ENCODE measurements around the gene ARL6IP6.
"Not testable (repeated sequence)": the region's sequence is repeated elsewhere in the genome, so short reads cannot be mapped to it uniquely, and the experiment has no call there.

The ARL6IP6 gene

GRCh38 chr2:152743002-152743401 is 24.6 kb downstream of the ARL6IP6 start:
- no peak overlapping the region for H3K9ac ChIP-seq (ENCODE audit: low read depth in 1 of 2, low read length in 2 of 2)
- H3K36me3 ChIP-seq (ENCODE audit: control insufficient read depth in 2 of 2, insufficient read depth in 2 of 2, low read length in 2 of 2): peaks cover 11 to 12% of the 10 kb centered on the region in 2 donors

GRCh38 chr2:152747751-152748150 is 29.3 kb downstream of the ARL6IP6 start:
- H3K9me3 ChIP-seq (ENCODE audit: control insufficient read depth in 2 of 2, low read length in 2 of 2); H3K27ac ChIP-seq (ENCODE audit: low read depth in 2 of 2, low read length in 2 of 2); H3K9ac ChIP-seq (ENCODE audit: low read depth in 1 of 2, low read length in 2 of 2); H3K4me3 ChIP-seq (ENCODE audit: low read length in 2 of 2); H3K27me3 ChIP-seq (ENCODE audit: control insufficient read depth in 2 of 2, insufficient read depth in 2 of 2, low read length in 2 of 2); H3K4me1 ChIP-seq (ENCODE audit: control insufficient read depth in 2 of 2, insufficient read depth in 2 of 2, low read length in 2 of 2): not testable (repeated sequence)
- peaks cover 8 to 10% of the 10 kb centered on the region in 2 donors for H3K36me3 ChIP-seq (ENCODE audit: control insufficient read depth in 2 of 2, insufficient read depth in 2 of 2, low read length in 2 of 2)

More at GRCh38 chr2:152743002-152743401, 24.6 kb downstream of the ARL6IP6 start:
- H3K4me1 ChIP-seq (ENCODE audit: control insufficient read depth in 2 of 2, insufficient read depth in 2 of 2, low read length in 2 of 2): no peaks in the 10 kb centered on the region
- no peak overlapping the region for H3K4me3 ChIP-seq (ENCODE audit: low read length in 2 of 2)
- H3K27me3 ChIP-seq (ENCODE audit: control insufficient read depth in 2 of 2, insufficient read depth in 2 of 2, low read length in 2 of 2): no peaks in the 10 kb centered on the region
- H3K9me3 ChIP-seq (ENCODE audit: control insufficient read depth in 2 of 2, low read length in 2 of 2): no peaks in the 10 kb centered on the region
- no peak overlapping the region for H3K27ac ChIP-seq (ENCODE audit: low read depth in 2 of 2, low read length in 2 of 2)

GRCh38 chr2:152755029-152755428 is 36.6 kb downstream of the ARL6IP6 start:
- Histone ChIP-seq H3K4me3 (ENCODE audit: low read length in 2 of 2) (no peak overlapping the region), H3K4me1 (ENCODE audit: control insufficient read depth in 2 of 2, insufficient read depth in 2 of 2, low read length in 2 of 2) (no peaks in the 10 kb centered on the region), H3K27me3 (ENCODE audit: control insufficient read depth in 2 of 2, insufficient read depth in 2 of 2, low read length in 2 of 2) (no peaks in the 10 kb centered on the region), H3K27ac (ENCODE audit: low read depth in 2 of 2, low read length in 2 of 2) (no peak overlapping the region), H3K9ac (ENCODE audit: low read depth in 1 of 2, low read length in 2 of 2) (no peak overlapping the region), H3K9me3 (ENCODE audit: control insufficient read depth in 2 of 2, low read length in 2 of 2) (no peaks in the 10 kb centered on the region), H3K36me3 (ENCODE audit: control insufficient read depth in 2 of 2, insufficient read depth in 2 of 2, low read length in 2 of 2) (peaks cover 20% of the 10 kb centered on the region in 2 donors)

GRCh38 chr2:152759290-152760072 is 41.1 kb downstream of the ARL6IP6 start:
- Histone ChIP-seq H3K36me3 (ENCODE audit: control insufficient read depth in 2 of 2, insufficient read depth in 2 of 2, low read length in 2 of 2) (peaks cover 10 to 18% of the 10 kb centered on the region in 2 donors), H3K4me3 (ENCODE audit: low read length in 2 of 2) (no peak overlapping the region), H3K9me3 (ENCODE audit: control insufficient read depth in 2 of 2, low read length in 2 of 2) (no peaks in the 10 kb centered on the region), H3K4me1 (ENCODE audit: control insufficient read depth in 2 of 2, insufficient read depth in 2 of 2, low read length in 2 of 2) (no peaks in the 10 kb centered on the region), H3K9ac (ENCODE audit: low read depth in 1 of 2, low read length in 2 of 2) (no peak overlapping the region), H3K27ac (ENCODE audit: low read depth in 2 of 2, low read length in 2 of 2) (no peak overlapping the region), H3K27me3 (ENCODE audit: control insufficient read depth in 2 of 2, insufficient read depth in 2 of 2, low read length in 2 of 2) (no peaks in the 10 kb centered on the region)

- no peaks in the 10 kb centered on the region for H3K9me3 ChIP-seq (ENCODE audit: control insufficient read depth in 2 of 2, low read length in 2 of 2)
- no peak overlapping the region for H3K4me3 ChIP-seq (ENCODE audit: low read length in 2 of 2)
- H3K27me3 ChIP-seq (ENCODE audit: control insufficient read depth in 2 of 2, insufficient read depth in 2 of 2, low read length in 2 of 2): no peaks in the 10 kb centered on the region
- H3K36me3 ChIP-seq (ENCODE audit: control insufficient read depth in 2 of 2, insufficient read depth in 2 of 2, low read length in 2 of 2): peaks cover 8 to 18% of the 10 kb centered on the region in 2 donors
- H3K4me1 ChIP-seq (ENCODE audit: control insufficient read depth in 2 of 2, insufficient read depth in 2 of 2, low read length in 2 of 2): no peaks in the 10 kb centered on the region
- H3K9ac ChIP-seq (ENCODE audit: low read depth in 1 of 2, low read length in 2 of 2): no peak overlapping the region
- no peak overlapping the region for H3K27ac ChIP-seq (ENCODE audit: low read depth in 2 of 2, low read length in 2 of 2)
Observed at GRCh38 chr2:152761214-152761613, 42.8 kb downstream of the ARL6IP6 start.

GRCh38 chr2:152762202-152762601 is 43.8 kb downstream of the ARL6IP6 start:
- no peaks in the 10 kb centered on the region for H3K4me1 ChIP-seq (ENCODE audit: control insufficient read depth in 2 of 2, insufficient read depth in 2 of 2, low read length in 2 of 2)
- peaks cover 2 to 14% of the 10 kb centered on the region in 2 donors for H3K36me3 ChIP-seq (ENCODE audit: control insufficient read depth in 2 of 2, insufficient read depth in 2 of 2, low read length in 2 of 2)
- H3K4me3 ChIP-seq (ENCODE audit: low read length in 2 of 2): no peak overlapping the region
- H3K9ac ChIP-seq (ENCODE audit: low read depth in 1 of 2, low read length in 2 of 2): no peak overlapping the region
- H3K9me3 ChIP-seq (ENCODE audit: control insufficient read depth in 2 of 2, low read length in 2 of 2): no peaks in the 10 kb centered on the region
- H3K27ac ChIP-seq (ENCODE audit: low read depth in 2 of 2, low read length in 2 of 2): no peak overlapping the region
- H3K27me3 ChIP-seq (ENCODE audit: control insufficient read depth in 2 of 2, insufficient read depth in 2 of 2, low read length in 2 of 2): no peaks in the 10 kb centered on the region

- peaks cover 2 to 14% of the 10 kb centered on the region in 2 donors for H3K36me3 ChIP-seq (ENCODE audit: control insufficient read depth in 2 of 2, insufficient read depth in 2 of 2, low read length in 2 of 2)
- not testable (repeated sequence) for H3K9ac ChIP-seq (ENCODE audit: low read depth in 1 of 2, low read length in 2 of 2); H3K4me3 ChIP-seq (ENCODE audit: low read length in 2 of 2); H3K27me3 ChIP-seq (ENCODE audit: control insufficient read depth in 2 of 2, insufficient read depth in 2 of 2, low read length in 2 of 2); H3K4me1 ChIP-seq (ENCODE audit: control insufficient read depth in 2 of 2, insufficient read depth in 2 of 2, low read length in 2 of 2); H3K9me3 ChIP-seq (ENCODE audit: control insufficient read depth in 2 of 2, low read length in 2 of 2); H3K27ac ChIP-seq (ENCODE audit: low read depth in 2 of 2, low read length in 2 of 2)
Observed at GRCh38 chr2:152763208-152763607, 44.8 kb downstream of the ARL6IP6 start.

GRCh38 chr2:152763651-152764050 is 45.2 kb downstream of the ARL6IP6 start:
- H3K4me1 ChIP-seq (ENCODE audit: control insufficient read depth in 2 of 2, insufficient read depth in 2 of 2, low read length in 2 of 2): no peaks in the 10 kb centered on the region
- H3K27ac ChIP-seq (ENCODE audit: low read depth in 2 of 2, low read length in 2 of 2): no peak overlapping the region
- no peak overlapping the region for H3K4me3 ChIP-seq (ENCODE audit: low read length in 2 of 2)
- no peaks in the 10 kb centered on the region for H3K27me3 ChIP-seq (ENCODE audit: control insufficient read depth in 2 of 2, insufficient read depth in 2 of 2, low read length in 2 of 2)
- no peaks in the 10 kb centered on the region for H3K9me3 ChIP-seq (ENCODE audit: control insufficient read depth in 2 of 2, low read length in 2 of 2)
- H3K36me3 ChIP-seq (ENCODE audit: control insufficient read depth in 2 of 2, insufficient read depth in 2 of 2, low read length in 2 of 2): peaks cover 2 to 10% of the 10 kb centered on the region in 2 donors
- H3K9ac ChIP-seq (ENCODE audit: low read depth in 1 of 2, low read length in 2 of 2): no peak overlapping the region

- H3K9me3 ChIP-seq (ENCODE audit: control insufficient read depth in 2 of 2, low read length in 2 of 2): no peaks in the 10 kb centered on the region
- H3K36me3 ChIP-seq (ENCODE audit: control insufficient read depth in 2 of 2, insufficient read depth in 2 of 2, low read length in 2 of 2): no peaks in the 10 kb centered on the region
- no peak overlapping the region for H3K27ac ChIP-seq (ENCODE audit: low read depth in 2 of 2, low read length in 2 of 2)
- no peak overlapping the region for H3K9ac ChIP-seq (ENCODE audit: low read depth in 1 of 2, low read length in 2 of 2)
- H3K4me3 ChIP-seq (ENCODE audit: low read length in 2 of 2): no peak overlapping the region
- H3K27me3 ChIP-seq (ENCODE audit: control insufficient read depth in 2 of 2, insufficient read depth in 2 of 2, low read length in 2 of 2): no peaks in the 10 kb centered on the region
- no peaks in the 10 kb centered on the region for H3K4me1 ChIP-seq (ENCODE audit: control insufficient read depth in 2 of 2, insufficient read depth in 2 of 2, low read length in 2 of 2)
Observed at GRCh38 chr2:152766928-152767327, 48.5 kb downstream of the ARL6IP6 start.

DNA sequence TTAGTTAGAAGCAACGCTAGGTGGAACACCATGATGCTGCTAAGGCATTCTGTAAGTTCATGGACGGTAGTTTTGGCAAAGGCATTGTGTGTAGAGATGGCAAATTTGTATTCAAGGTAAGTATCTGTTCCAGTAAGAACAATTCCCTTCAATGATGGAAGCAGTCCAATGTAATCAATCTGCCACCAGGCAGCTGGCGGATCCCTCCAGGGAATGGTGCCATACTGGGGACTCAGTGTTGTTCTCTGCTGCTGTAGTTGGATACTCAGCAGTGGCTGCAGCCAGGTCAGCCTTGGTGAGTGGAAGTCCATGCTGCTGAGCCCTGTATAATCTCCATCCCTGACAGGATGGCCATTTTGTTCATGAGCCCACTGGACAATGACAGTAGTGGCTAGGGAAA is 62.8 kb downstream of the ARL6IP6 start:
- Histone ChIP-seq H3K27ac (ENCODE audit: low read depth in 2 of 2, low read length in 2 of 2) (no peak overlapping the region), H3K9ac (ENCODE audit: low read depth in 1 of 2, low read length in 2 of 2) (no peak overlapping the region), H3K4me3 (ENCODE audit: low read length in 2 of 2) (no peak overlapping the region), H3K27me3 (ENCODE audit: control insufficient read depth in 2 of 2, insufficient read depth in 2 of 2, low read length in 2 of 2) (no peaks in the 10 kb centered on the region), H3K4me1 (ENCODE audit: control insufficient read depth in 2 of 2, insufficient read depth in 2 of 2, low read length in 2 of 2) (no peaks in the 10 kb centered on the region), H3K36me3 (ENCODE audit: control insufficient read depth in 2 of 2, insufficient read depth in 2 of 2, low read length in 2 of 2) (no peaks in the 10 kb centered on the region), H3K9me3 (ENCODE audit: control insufficient read depth in 2 of 2, low read length in 2 of 2) (no peaks in the 10 kb centered on the region)

All from mucosa of rectum (tissue), 2 donors.